ENCODE results near the gene HRK. TPM values are rescaled to one million over a fixed set of nuclear protein-coding genes. Genes with fewer than 3 reads are reported as not detected.

The HRK gene
- total RNA-seq, 1 donor from 2014 or later = 3.5 TPM

GRCh38 chr12:116894913-116895312 is 13.7 kb upstream of the HRK start:
- peaks cover 6% of the 10 kb centered on the region for H3K27me3 ChIP-seq (ENCODE audit: control insufficient read depth, insufficient read depth, low read length)
- no peak for DNase-seq (ENCODE audit: low read depth)
- no peak for TF ChIP-seq CTCF (IDR thresholded peaks at IDR 0.05; ENCODE audit: insufficient read depth, low read length, poor library complexity, severe bottlenecking)
- no peak overlapping the region for H3K4me3 ChIP-seq (ENCODE audit: low read depth, low read length)
- no peaks in the 10 kb centered on the region for H3K36me3 ChIP-seq (ENCODE audit: control insufficient read depth, insufficient read depth, low read length)

DNA sequence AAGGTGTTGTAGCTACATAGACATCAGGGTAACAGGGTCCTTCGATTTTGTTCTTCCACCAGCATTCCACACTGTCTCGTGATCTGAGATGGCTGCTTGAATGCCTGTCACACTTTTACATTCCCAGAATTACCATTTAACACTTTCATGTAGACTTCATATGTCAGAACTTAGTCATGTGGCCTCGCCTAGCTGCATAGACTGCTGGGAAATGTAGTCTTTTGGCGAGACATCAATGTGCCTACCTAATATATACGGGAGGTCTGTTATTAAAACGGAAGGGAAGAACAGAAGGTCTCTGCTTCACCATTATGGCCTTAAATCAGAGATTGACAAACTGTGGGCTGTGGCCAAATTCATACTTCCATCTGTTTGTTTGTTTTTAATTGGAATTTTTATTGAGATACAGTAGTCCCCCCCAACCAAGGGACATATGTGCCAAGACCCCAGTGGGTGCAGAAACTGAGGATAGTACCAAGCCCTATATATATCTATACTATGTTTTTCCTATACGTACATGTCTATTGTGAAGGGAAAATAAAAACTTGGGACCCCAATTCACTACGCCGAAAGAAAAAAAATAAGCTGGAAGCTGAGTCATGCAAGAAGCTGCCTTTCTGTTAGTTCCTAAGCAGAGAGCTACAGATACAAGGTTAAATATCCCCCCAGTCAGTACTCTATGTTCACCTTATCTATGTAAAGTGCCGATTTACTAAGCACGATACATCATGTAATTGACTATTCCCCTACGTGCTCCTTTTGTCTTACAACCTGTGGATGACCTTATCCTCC is 11.3 kb upstream of the HRK start:
- Histone ChIP-seq H3K27me3 (ENCODE audit: control insufficient read depth, insufficient read depth, low read length) (peaks cover 7% of the 10 kb centered on the region), H3K4me3 (ENCODE audit: low read depth, low read length) (no peak overlapping the region), H3K36me3 (ENCODE audit: control insufficient read depth, insufficient read depth, low read length) (no peaks in the 10 kb centered on the region)
- DNase-seq (ENCODE audit: low read depth) = no peak
- TF ChIP-seq CTCF (IDR thresholded peaks at IDR 0.05; ENCODE audit: insufficient read depth, low read length, poor library complexity, severe bottlenecking) = no peak

DNA sequence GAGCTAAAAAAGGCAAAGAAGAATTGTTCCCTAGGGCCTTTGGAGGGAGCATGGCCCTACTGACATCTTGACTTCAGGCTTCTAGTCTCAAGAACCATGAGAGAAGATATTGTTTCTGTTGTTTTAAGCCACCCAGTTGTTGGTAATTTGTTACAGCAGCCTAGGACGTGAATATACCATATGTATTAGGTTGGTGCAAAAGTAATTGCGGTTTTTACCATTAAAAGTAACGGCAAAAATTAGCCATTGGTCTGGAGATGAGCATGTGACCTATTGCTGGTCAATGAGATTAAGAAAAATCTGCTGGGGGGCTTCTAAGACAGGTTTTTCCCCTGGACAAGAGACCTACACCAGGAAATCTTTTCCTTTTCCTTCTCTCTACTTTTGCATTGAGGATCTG is 9.8 kb upstream of the HRK start:
- no peak for DNase-seq (ENCODE audit: low read depth)
- Histone ChIP-seq H3K36me3 (ENCODE audit: control insufficient read depth, insufficient read depth, low read length) (no peaks in the 10 kb centered on the region), H3K27me3 (ENCODE audit: control insufficient read depth, insufficient read depth, low read length) (peaks cover 7% of the 10 kb centered on the region), H3K4me3 (ENCODE audit: low read depth, low read length) (no peak overlapping the region)
- no peak for TF ChIP-seq CTCF (IDR thresholded peaks at IDR 0.05; ENCODE audit: insufficient read depth, low read length, poor library complexity, severe bottlenecking)

DNA sequence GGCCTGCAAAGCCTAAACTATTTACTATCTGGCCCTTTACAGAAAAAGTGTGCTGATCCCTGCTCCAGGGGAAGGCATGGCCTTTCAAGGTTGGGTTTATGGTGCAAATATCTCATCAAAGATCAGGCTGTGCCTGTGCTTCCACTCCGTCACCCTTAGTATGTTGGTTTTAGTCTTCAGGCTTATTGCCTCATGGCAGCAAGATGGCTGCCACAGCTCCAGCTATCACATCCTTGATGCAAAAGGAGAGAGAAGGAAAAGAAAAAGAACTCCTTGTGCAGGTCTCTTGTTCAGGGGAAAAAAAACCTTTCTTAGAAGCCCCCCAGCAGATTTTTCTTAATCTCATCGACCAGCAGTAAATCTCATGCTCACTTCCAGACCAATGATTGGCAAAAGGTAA is 9.1 kb upstream of the HRK start:
- H3K27me3 ChIP-seq (ENCODE audit: control insufficient read depth, insufficient read depth, low read length) = peaks cover 7% of the 10 kb centered on the region
- no peak for TF ChIP-seq CTCF (IDR thresholded peaks at IDR 0.05; ENCODE audit: insufficient read depth, low read length, poor library complexity, severe bottlenecking)
- no peaks in the 10 kb centered on the region for H3K36me3 ChIP-seq (ENCODE audit: control insufficient read depth, insufficient read depth, low read length)
- no peak for DNase-seq (ENCODE audit: low read depth)
- no peak overlapping the region for H3K4me3 ChIP-seq (ENCODE audit: low read depth, low read length)

GRCh38 chr12:116887897-116888296 is 6.7 kb upstream of the HRK start:
- Histone ChIP-seq H3K27me3 (ENCODE audit: control insufficient read depth, insufficient read depth, low read length) (peaks cover 22% of the 10 kb centered on the region), H3K4me3 (ENCODE audit: low read depth, low read length) (no peak overlapping the region), H3K36me3 (ENCODE audit: control insufficient read depth, insufficient read depth, low read length) (no peaks in the 10 kb centered on the region)
- no peak for DNase-seq (ENCODE audit: low read depth)
- no peak for TF ChIP-seq CTCF (IDR thresholded peaks at IDR 0.05; ENCODE audit: insufficient read depth, low read length, poor library complexity, severe bottlenecking)

- H3K4me3 ChIP-seq (ENCODE audit: low read depth, low read length) = no peak overlapping the region
- peaks cover 29% of the 10 kb centered on the region for H3K27me3 ChIP-seq (ENCODE audit: control insufficient read depth, insufficient read depth, low read length)
- no peak for DNase-seq (ENCODE audit: low read depth)
- no peak for TF ChIP-seq CTCF (IDR thresholded peaks at IDR 0.05; ENCODE audit: insufficient read depth, low read length, poor library complexity, severe bottlenecking)
- no peaks in the 10 kb centered on the region for H3K36me3 ChIP-seq (ENCODE audit: control insufficient read depth, insufficient read depth, low read length)
Observed at GRCh38 chr12:116887244-116887643, 6.0 kb upstream of the HRK start.
